Mammary epithelial cell (primary cell): ENCODE results near the gene UBE2G2.

Source experiments
- EZH2 ChIP-seq: IDR thresholded peaks from 2 replicates; pipeline ENCODE4 v1.6.1; 2012; ENCODE audit warnings: low read length, inconsistent platforms, borderline replicate concordance
- TF ChIP-seq, protein P1 (sequence below), 2 donors: IDR thresholded peaks in 1 of 2; conservative IDR thresholded peaks in 1 of 2; 2 replicates each; pipeline ENCODE4 v1.5.1; 2011 to 2012; ENCODE audit warnings: inconsistent platforms in 2 of 2, low read length in 2 of 2, mild to moderate bottlenecking in 2 of 2, control low read depth in 1 of 2, low read depth in 1 of 2; ENCODE audit not compliant: insufficient read depth in 1 of 2; ENCODE audit errors: extremely low read depth in 1 of 2

DNA sequence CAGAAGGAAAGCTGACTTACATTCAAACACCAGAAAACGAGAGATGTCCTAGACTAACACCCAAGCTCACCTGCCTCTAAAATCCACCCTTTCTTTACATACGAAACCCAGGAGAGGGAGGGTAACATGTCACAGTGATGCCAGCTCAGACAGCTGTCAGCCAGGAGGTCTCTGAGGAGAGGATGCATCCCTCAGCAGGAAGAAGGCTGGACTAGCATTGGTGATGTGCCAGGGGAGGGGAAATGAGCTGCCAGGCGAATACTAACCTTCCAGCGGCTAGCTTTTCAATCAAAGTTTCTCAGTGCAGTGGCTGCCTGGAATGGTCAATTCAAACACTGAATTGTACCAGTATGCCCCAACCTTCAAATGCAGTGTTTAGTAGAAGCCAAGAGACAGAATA lies 3.6 kb upstream of the UBE2G2 start:
- TF ChIP-seq, protein P1, sequence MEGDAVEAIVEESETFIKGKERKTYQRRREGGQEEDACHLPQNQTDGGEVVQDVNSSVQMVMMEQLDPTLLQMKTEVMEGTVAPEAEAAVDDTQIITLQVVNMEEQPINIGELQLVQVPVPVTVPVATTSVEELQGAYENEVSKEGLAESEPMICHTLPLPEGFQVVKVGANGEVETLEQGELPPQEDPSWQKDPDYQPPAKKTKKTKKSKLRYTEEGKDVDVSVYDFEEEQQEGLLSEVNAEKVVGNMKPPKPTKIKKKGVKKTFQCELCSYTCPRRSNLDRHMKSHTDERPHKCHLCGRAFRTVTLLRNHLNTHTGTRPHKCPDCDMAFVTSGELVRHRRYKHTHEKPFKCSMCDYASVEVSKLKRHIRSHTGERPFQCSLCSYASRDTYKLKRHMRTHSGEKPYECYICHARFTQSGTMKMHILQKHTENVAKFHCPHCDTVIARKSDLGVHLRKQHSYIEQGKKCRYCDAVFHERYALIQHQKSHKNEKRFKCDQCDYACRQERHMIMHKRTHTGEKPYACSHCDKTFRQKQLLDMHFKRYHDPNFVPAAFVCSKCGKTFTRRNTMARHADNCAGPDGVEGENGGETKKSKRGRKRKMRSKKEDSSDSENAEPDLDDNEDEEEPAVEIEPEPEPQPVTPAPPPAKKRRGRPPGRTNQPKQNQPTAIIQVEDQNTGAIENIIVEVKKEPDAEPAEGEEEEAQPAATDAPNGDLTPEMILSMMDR (conservative IDR thresholded peaks at IDR 0.05 in 1 of 2, IDR thresholded peaks at IDR 0.05 in 1 of 2; ENCODE audit: extremely low read depth in 1 of 2, insufficient read depth in 1 of 2, low read depth in 1 of 2, low read length in 2 of 2): no peak
- TF ChIP-seq EZH2: no peak
